Medulla oblongata (tissue), 1 donor: ENCODE data around the gene CLMP.

Source experiments
- DNase-seq: peaks from one replicate; pipeline ENCODE4 v3.0.0-alpha.2; 2015; ENCODE audit errors: extremely low spot score

Gene CLMP

DNA sequence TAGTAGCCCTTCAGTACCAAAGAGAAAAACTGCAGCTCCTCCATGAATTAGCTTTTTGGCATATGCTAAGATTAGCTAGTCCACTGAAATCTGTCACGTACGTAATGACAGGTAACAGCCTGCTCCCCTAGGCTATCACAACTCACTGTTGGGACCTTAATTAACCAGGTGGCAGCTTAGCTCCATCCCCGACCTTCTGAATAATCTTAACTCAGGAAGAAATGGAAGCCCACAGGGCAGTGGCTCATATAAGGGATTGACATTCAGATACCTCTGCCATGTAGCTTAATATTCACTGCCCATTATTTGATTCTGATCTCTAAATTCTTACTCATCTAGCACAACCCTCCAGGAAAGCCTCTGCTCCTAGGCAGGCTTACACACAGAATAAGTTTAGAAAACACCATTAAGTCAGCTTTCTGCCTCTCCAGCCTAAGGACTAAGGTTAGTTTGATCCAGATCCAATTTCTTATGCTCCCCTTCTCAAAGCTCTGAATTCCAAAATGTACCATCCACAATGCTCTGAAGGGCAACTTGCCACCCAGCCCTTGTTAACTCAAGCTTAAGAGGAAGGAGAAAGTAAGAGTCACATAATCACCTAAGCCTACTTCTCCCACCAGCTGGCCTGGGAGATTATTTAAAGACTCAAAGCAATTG is 138.1 kb downstream of the CLMP start:
- DNase-seq = peak; percentile 41

GRCh38 chr11:123055191-123055901 is 139.7 kb downstream of the CLMP start:
- no peak for DNase-seq

DNA sequence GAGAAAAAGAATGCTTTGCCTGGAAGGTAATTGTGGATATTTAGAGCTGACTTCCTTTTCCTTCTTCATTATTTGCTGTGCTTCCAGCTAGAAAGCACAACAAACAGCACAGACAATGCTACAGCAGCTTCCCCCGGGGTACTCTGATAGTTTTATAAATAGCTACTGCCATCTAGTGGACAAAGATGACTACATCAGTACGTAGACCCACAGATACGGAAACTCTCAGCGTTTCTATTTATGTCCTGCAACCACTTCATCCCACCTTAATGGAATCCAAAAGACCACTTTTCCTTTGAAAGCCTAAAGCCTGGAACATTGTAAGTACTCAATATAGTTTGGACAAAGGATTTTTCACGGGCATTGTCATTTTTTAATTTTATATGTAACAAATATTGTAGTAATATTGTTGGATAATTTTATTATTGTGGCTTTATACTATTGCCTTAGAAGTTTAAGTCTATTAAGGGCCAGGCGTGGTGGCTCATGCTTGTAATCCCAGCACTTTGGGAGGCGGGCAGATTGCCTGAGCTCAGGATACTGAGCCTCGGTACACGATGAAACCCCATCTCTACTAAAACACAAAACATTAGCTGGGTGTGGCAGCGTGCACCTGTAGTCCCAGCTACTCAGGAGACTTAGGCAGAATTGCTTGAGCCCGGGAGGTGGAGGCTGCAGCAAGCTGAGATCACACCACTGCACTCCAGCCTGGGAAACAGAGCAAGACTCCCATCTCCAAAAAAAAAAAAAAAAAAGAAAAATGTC is 140.6 kb downstream of the CLMP start:
- DNase-seq = peak; percentile 85

GRCh38 chr11:123052901-123053721 is 141.9 kb downstream of the CLMP start:
- no peak for DNase-seq

- DNase-seq = no peak
Measured at GRCh38 chr11:123051634-123052033, 143.4 kb downstream of the CLMP start.

DNA sequence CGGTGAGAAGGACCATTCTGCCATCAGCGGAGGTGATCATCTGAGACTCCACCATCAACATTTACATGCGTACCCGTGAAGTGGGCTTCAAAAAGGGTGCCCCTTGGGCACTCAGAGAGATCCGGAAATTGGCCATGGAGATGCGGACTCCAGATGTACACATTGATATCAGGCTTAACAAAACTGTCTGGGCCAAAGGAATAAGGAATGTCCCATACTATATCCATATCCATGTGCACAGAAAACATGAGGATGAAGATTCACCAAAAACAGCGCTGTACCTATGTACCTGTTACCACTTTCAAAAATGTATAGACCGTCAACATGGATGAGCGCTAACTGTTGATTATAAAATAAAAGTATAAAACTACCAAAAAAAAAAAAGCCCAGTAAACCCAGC is 143.9 kb downstream of the CLMP start:
- DNase-seq = no peak

GRCh38 chr11:123047947-123048293 is 147.1 kb downstream of the CLMP start:
- no peak for DNase-seq

DNA sequence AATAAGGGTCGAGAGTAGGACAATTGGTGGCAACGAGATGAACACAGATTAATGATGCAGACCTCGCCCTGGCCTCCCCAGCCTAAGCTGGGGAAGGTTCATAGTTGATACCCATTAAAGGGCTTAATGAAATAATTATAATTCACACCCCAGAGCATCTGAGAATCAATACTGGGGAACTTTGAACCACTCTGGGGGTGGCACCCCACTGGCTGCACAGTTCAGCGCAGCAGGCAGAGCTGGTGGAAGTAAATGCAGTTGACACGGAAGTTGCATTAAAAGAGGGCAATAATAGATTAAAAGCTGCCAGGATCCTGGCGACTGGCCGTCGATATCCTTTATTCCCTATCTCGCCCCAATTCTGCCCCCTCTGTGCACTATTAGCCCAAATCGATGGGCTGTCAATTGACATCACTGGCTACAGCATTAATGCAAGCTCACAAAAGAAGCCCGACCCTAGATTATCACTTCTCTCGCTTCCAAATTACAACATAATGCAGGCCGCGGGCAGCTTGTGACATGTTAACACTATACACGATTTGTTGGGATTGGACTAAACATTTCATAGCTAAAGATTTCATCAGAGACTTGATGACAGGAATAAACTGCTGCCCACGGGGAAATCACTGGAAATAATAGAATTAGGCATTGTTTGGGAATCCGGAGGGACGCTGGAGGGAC is 147.6 kb downstream of the CLMP start:
- no peak for DNase-seq

GRCh38 chr11:123046473-123047259 is 148.4 kb downstream of the CLMP start:
- DNase-seq = no peak

GRCh38 chr11:123045101-123045500 is 149.9 kb downstream of the CLMP start:
- DNase-seq = no peak

GRCh38 chr11:123041185-123041584 is 153.9 kb downstream of the CLMP start:
- no peak for DNase-seq

GRCh38 chr11:123040111-123040432 is 155.0 kb downstream of the CLMP start:
- DNase-seq = no peak

DNA sequence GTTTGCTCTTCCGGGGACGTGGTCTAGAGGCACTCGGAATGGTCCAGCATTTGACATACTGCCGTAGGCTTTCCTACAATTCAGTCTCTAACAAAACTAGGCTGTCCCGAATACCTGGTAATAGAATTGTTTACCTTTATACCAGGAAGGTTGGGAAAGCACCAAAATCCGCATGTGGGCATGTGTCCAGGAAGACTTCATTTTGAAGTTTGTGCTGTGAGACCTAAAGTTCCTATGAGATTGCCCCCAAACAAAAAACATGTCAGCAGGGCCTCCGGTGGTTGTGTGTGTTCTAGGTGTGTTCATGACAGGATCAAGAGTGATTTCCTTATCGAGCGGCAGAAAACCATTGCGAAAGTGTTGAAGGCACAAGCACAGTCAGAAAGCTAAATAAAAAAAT is 159.2 kb downstream of the CLMP start:
- DNase-seq = no peak

DNA sequence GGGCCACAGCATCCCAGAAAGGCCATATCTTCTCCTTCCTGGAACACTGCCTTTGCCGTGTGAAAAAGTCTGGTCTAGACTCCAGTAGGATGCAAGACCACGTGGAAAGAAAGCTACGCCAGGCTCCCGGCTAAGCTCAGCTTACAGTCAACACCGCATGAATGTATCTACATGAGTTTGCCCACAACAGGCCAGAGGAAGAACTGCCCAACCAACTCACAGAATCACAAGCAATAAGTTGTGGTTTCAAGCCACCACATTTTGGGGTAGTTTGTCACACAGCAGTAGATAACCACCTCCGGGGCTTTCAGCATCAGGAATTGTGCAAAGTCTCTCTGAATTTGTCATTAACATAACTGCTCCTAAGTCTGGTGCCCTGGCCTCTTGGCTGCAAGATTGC is 160.5 kb downstream of the CLMP start:
- no peak for DNase-seq

DNA sequence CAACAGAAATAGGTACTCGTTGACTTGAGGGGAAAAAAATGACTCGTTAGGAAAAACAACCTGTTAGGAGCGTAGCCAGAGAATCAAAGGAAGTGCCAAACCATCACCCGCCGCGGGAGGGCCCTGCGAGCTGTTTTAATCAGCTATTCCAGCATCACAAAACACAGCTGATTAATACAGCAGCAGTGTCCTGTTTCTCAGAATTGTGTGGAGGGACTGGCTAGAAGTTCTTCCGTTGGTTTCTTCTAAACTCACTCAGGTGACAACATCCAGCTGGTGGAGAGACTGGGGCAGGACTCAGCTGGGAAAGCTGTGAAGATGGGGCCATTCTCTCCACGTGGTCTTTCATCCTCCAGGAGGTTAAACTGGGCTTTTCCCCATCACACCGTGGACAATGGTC is 161.2 kb downstream of the CLMP start:
- DNase-seq = no peak

DNA sequence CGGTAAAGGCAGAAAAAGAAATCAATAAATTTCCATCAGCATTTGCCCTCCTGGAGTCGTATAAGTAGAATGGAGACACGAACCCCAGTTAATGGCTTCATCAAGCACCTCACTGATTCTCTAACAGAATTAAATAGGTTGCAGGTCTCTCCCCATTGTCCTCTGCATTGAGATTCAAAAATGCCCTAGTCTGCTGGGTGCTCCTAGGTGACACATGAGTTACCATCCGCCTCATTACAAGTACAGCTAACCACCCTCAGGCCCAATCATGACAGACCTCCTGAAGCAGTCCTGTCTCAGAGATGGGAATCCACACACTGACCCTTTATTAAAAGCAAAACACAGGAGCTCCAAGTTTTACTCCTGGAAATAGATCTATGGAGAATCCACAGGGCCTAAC is 164.5 kb downstream of the CLMP start:
- no peak for DNase-seq

DNA sequence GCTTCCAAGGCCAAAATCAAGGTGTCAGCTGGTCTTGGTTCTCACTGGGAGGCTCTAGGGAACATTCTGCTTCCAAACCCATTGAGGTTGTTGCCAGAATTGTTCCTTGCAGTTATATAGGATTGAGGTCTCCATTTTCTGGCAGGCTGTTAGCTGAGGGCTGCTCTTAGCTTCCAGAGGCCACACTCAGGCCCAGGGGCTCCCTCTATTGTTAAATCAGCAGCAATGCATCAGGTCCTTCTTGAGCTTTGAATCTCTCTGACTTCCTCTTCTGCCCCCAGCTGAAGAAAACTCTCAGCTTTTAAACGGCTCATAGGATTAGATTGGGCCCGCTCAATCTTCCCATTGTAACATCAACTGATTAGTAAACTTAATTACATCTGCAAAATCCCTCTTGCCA is 174.1 kb downstream of the CLMP start:
- peak; percentile 56 for DNase-seq
